Activated B cell treated with CpG ODN at 0.5 μM for 24 hours (primary cell): ENCODE measurements around the gene ABI3. TPM values are rescaled to one million over a fixed set of nuclear protein-coding genes. Genes with fewer than 3 reads are reported as not detected.
A peak's percentile ranks its signal among the peaks of the same experiment; 100 is the strongest.

Experiments used
- ATAC-seq: fragments of 200-7000 bp; cut with Tn5 transposase; one replicate; pipeline ENCODE4 v1.10.0; 2021; ENCODE audit warnings: low read depth, mild to moderate bottlenecking, moderate library complexity
- CTCF ChIA-PET: fragments of 350-600 bp; sonication (Branson Sonifier 250); formaldehyde crosslinking; loops from one replicate; lab custom pipeline; 2021; ENCODE audit warnings: antibody characterized with exemption; lab: Charles Lee
- POLR2A ChIA-PET: fragments of 350-600 bp; sonication (Branson Sonifier 250); formaldehyde crosslinking; loops from one replicate; lab custom pipeline; 2021; ENCODE audit warnings: antibody characterized with exemption; lab: Charles Lee
- DNase-seq: peaks from one replicate; pipeline ENCODE4 v3.0.0; 2022
- H3K27ac Mint-ChIP-seq: one replicate; pipeline ENCODE4 v1.8.0; 2020; ENCODE audit warnings: mixed read lengths
- H3K27me3 Mint-ChIP-seq: one replicate; pipeline ENCODE4 v1.8.0; 2021; ENCODE audit warnings: mixed read lengths
- H3K36me3 Mint-ChIP-seq: one replicate; pipeline ENCODE4 v1.8.0; 2021; ENCODE audit warnings: low read depth, mixed read lengths
- H3K4me1 Mint-ChIP-seq: one replicate; pipeline ENCODE4 v1.8.0; 2021; ENCODE audit warnings: mixed read lengths
- H3K4me3 Mint-ChIP-seq: one replicate; pipeline ENCODE4 v1.8.0; 2020; ENCODE audit warnings: mild to moderate bottlenecking, mixed read lengths
- H3K9me3 Mint-ChIP-seq: one replicate; pipeline ENCODE4 v1.8.0; 2020; ENCODE audit warnings: mixed read lengths
- intact Hi-C: fragments of 100-400 bp; cut with micrococcal nuclease; formaldehyde crosslinking; loops from one replicate; pipeline ENCODE4 v1.15.1; 2024
- total RNA-seq: library from RNA; stranded (reverse); gene quantifications from 2 replicates; pipeline ENCODE4 v1.2.3, GENCODE V29; 2022
- TF ChIP-seq, protein P1 (sequence below): fragments of 200-600 bp; IDR thresholded peaks from one replicate; pipeline ENCODE4 v1.8.0; 2022; ENCODE audit warnings: antibody characterized with exemption, mild to moderate bottlenecking

The ABI3 gene
- total RNA-seq, 1 donor from 2014 or later, result 9.7 TPM

DNA sequence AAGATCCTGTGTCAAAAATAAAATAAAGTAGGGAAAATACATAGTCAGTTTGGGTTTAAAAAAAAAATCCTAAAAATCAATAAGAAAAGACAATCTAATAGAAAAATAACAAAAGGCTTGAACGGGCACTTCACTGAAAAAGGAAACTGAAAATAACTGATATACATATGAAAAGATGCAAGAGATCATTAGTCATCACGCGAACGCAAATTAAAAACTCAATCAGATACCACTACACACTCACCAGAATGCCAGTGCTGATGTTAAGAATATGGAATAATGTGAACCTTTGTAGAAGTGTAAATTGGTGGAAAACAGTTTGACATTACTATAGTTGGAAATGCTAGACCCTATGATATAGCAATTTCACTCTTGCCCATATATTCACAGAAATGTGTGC lies 14.8 kb upstream of the ABI3 start:
- Mint-ChIP-seq H3K4me3 (no peak overlapping the region), H3K27me3 (peaks cover 2% of the 10 kb centered on the region), H3K27ac (peak overlapping the region; percentile 35), H3K9me3 (no peaks in the 10 kb centered on the region), H3K36me3 (peaks cover 15% of the 10 kb centered on the region), H3K4me1 (peaks cover 38% of the 10 kb centered on the region)
- DNase-seq (no peak), ATAC-seq (no peak)
- TF ChIP-seq, protein P1, sequence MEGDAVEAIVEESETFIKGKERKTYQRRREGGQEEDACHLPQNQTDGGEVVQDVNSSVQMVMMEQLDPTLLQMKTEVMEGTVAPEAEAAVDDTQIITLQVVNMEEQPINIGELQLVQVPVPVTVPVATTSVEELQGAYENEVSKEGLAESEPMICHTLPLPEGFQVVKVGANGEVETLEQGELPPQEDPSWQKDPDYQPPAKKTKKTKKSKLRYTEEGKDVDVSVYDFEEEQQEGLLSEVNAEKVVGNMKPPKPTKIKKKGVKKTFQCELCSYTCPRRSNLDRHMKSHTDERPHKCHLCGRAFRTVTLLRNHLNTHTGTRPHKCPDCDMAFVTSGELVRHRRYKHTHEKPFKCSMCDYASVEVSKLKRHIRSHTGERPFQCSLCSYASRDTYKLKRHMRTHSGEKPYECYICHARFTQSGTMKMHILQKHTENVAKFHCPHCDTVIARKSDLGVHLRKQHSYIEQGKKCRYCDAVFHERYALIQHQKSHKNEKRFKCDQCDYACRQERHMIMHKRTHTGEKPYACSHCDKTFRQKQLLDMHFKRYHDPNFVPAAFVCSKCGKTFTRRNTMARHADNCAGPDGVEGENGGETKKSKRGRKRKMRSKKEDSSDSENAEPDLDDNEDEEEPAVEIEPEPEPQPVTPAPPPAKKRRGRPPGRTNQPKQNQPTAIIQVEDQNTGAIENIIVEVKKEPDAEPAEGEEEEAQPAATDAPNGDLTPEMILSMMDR, result no peak
- CTCF ChIA-PET, result interaction anchor here (1.0 to 6.2 kb wide), 2 partner anchors 21 to 31 kb away, joined by 3 to 41 read pairs; no protein-coding TSS in a partner anchor
- intact Hi-C loops, result loop anchor here (10.0 kb wide), 2 partner anchors 549 to 1991 kb away; partner anchors contain the start of gene MYL4
- POLR2A ChIA-PET, result interaction anchor here (0.5 kb wide), 1 partner anchor 566 kb away, joined by 3 read pairs; no protein-coding TSS in a partner anchor

DNA sequence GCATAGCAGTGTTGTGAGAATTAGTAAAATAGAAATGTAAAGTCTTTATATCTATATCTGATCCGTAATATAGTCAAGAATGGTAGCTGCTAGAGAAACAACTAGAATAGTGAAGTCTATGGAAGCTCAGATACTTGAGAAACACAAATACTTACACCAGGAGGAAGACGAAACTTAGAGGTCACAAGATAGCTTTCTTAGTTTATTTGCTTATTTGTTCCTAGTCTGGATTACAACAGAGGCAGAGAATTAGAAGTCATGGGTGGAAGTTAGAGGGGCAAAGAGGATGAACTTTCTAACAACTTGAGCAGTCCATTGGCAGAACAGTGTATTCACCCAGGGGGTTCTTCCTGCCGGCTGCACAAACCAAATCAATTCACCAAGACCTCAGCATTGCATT lies 14.0 kb upstream of the ABI3 start:
- H3K4me1 Mint-ChIP-seq, result peaks cover 37% of the 10 kb centered on the region
- no peaks in the 10 kb centered on the region for H3K9me3 Mint-ChIP-seq
- peaks cover 2% of the 10 kb centered on the region for H3K27me3 Mint-ChIP-seq
- POLR2A ChIA-PET, result no interaction called here
- TF ChIP-seq, protein P1, result no peak
- intact Hi-C loops, result loop anchor here (10.0 kb wide), 2 partner anchors 548 to 1992 kb away; partner anchors contain the start of gene MYL4
- H3K4me3 Mint-ChIP-seq, result no peak overlapping the region
- ATAC-seq (no peak), DNase-seq (no peak)
- peaks cover 15% of the 10 kb centered on the region for H3K36me3 Mint-ChIP-seq
- CTCF ChIA-PET, result interaction anchor here (1.0 kb wide), 1 partner anchor 30 kb away, joined by 3 read pairs; no protein-coding TSS in a partner anchor
- no peak overlapping the region for H3K27ac Mint-ChIP-seq

DNA sequence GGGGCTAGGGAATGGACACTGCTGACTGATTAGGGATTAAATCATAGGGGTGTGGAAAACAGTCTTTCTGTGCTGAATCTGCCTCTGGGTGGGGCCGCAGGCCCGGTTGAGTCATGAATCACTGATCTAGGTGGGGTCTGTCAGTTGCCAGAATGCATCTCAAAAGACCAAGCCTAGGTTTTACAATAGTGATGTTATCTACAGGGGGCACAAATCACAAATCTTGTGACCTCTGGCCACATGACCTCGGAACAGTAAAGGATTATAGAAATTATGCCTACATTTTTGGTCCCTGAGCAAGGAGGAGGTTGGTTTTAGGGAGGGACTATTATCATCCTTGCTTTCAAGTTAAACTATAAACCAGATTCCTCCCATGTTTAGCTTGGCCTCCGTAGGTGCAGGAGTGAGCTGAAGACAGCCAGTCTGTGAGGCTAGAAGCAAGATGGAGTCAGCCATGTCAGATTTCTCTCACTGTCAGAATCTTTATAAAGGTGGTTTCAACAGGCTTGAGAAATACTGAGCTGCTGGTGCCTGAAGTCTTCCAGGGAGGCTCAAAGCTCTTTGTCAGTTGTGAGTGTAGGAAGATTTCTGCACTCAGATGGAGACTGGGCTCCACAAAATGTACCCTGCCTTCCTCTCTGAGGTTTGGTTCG lies 13.0 kb upstream of the ABI3 start:
- ChIA-PET CTCF (interaction anchor here (0.7 kb wide), 1 partner anchor 20 kb away, joined by 3 read pairs; no protein-coding TSS in a partner anchor), POLR2A (interaction anchor here (1.3 to 2.4 kb wide), 2 partner anchors 15 to 21 kb away, joined by 3 to 11 read pairs; partner anchors contain the start of gene ABI3)
- H3K4me1 Mint-ChIP-seq, result peaks cover 32% of the 10 kb centered on the region
- H3K9me3 Mint-ChIP-seq, result no peaks in the 10 kb centered on the region
- H3K4me3 Mint-ChIP-seq, result no peak overlapping the region
- intact Hi-C loops, result loop anchor here (10.0 kb wide), 2 partner anchors 547 to 1993 kb away; partner anchors contain the start of gene MYL4
- H3K27me3 Mint-ChIP-seq, result peaks cover 2% of the 10 kb centered on the region
- ATAC-seq (no peak), DNase-seq (no peak)
- H3K36me3 Mint-ChIP-seq, result peaks cover 6% of the 10 kb centered on the region
- TF ChIP-seq, protein P1, result no peak
- no peak overlapping the region for H3K27ac Mint-ChIP-seq

DNA sequence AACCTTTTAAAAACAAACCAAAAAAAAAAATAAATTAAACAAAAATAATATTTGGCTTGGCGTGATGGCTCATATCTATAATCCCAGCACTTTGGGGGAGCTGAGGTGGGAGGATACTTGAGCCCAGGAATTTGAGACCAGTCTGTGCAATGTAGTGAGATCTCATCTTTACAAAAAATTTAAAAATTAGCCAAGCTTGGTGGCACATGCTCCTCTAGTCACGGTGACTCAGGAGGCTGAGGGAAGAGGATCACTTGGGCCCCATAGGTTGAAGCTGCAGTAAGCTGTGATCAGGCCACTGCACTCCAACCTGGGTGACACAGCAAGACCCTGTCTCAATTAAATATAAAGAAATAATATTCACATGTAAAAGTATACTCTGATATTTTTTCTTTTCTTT lies 12.3 kb upstream of the ABI3 start:
- Mint-ChIP-seq H3K27me3 (no peaks in the 10 kb centered on the region), H3K4me3 (no peak overlapping the region), H3K36me3 (no peaks in the 10 kb centered on the region), H3K9me3 (no peaks in the 10 kb centered on the region), H3K27ac (no peak overlapping the region), H3K4me1 (peaks cover 25% of the 10 kb centered on the region)
- TF ChIP-seq, protein P1, result no peak
- DNase-seq, result no peak
- CTCF ChIA-PET, result interaction anchor here (0.8 kb wide), 1 partner anchor 29 kb away, joined by 4 read pairs; no protein-coding TSS in a partner anchor
- intact Hi-C loops, result loop anchor here (10.0 kb wide), 2 partner anchors 547 to 1993 kb away; partner anchors contain the start of gene MYL4
- no peak for ATAC-seq
- POLR2A ChIA-PET, result interaction anchor here (1.3 to 2.4 kb wide), 2 partner anchors 14 to 21 kb away, joined by 3 to 11 read pairs; partner anchors contain the start of gene ABI3
